B cell (primary cell): Measurements from ENCODE around the gene MS4A1. TPM values are rescaled to one million over a fixed set of nuclear protein-coding genes. Genes with fewer than 3 reads are reported as not detected.

ENCODE experiments used
- ATAC-seq: fragments of 200-7000 bp; cut with Tn5 transposase; one replicate; pipeline ENCODE4 v1.10.0; 2021; ENCODE audit warnings: low read depth, mild to moderate bottlenecking, moderate number of reproducible peaks, moderate library complexity
- CTCF ChIA-PET: fragments of 350-600 bp; sonication (Branson Sonifier 250); formaldehyde crosslinking; loops from one replicate; lab custom pipeline; 2021; ENCODE audit warnings: antibody characterized with exemption, inconsistent platforms; lab: Charles Lee
- POLR2A ChIA-PET: fragments of 350-600 bp; sonication (Branson Sonifier 250); formaldehyde crosslinking; loops from one replicate; lab custom pipeline; 2021; ENCODE audit warnings: antibody characterized with exemption; lab: Charles Lee
- DNase-seq: peaks from one replicate; pipeline ENCODE4 v3.0.0; 2013
- H2AFZ ChIP-seq: 2 replicates; pipeline ENCODE4 v1.6.1; 2012; ENCODE audit warnings: mild to moderate bottlenecking, low read depth, low read length; ENCODE audit not compliant: insufficient read depth, poor library complexity, severe bottlenecking
- H3K27ac ChIP-seq, 2 donors: 1 replicate in 1 of 2; 2 replicates in 1 of 2; pipeline ENCODE4 v1.5.1; 2012 to 2013; ENCODE audit warnings: low read length in 2 of 2, mild to moderate bottlenecking in 2 of 2, moderate library complexity in 1 of 2
- H3K27me3 ChIP-seq, 4 experiments: fragments of 200-600 bp in 1 of 4; sonication (generic) in 1 of 4; replicated peaks in 1 of 4; 1 replicate in 2 of 4; 2 replicates in 2 of 4; pipeline versions ENCODE4 v1.6.1 to v1.7.0; 2013 to 2016; ENCODE audit warnings: low read length in 3 of 4, mild to moderate bottlenecking in 2 of 4, mixed read lengths in 1 of 4, moderate library complexity in 1 of 4; ENCODE audit not compliant: insufficient read depth in 4 of 4, control insufficient read depth in 3 of 4; ENCODE audit errors: control extremely low read depth in 1 of 4
- H3K36me3 ChIP-seq, 2 experiments: replicated peaks in 1 of 2; 1 replicate in 1 of 2; 2 replicates in 1 of 2; pipeline versions ENCODE4 v1.6.1 to v1.7.1; 2013; ENCODE audit warnings: low read length in 1 of 2; ENCODE audit not compliant: insufficient read depth in 2 of 2, control insufficient read depth in 1 of 2; ENCODE audit errors: control extremely low read depth in 1 of 2, extremely low read depth in 1 of 2
- H3K4me1 ChIP-seq, 2 donors: fragments of 200-600 bp in 1 of 2; sonication (generic) in 1 of 2; 1 replicate in 1 of 2; 2 replicates in 1 of 2; pipeline versions ENCODE4 v1.5.1 to v1.6.1; 2013 to 2017; ENCODE audit warnings: low read length in 2 of 2; ENCODE audit not compliant: control insufficient read depth in 2 of 2, insufficient read depth in 2 of 2
- H3K4me2 ChIP-seq: replicated peaks from 2 replicates; pipeline ENCODE3; 2012; ENCODE audit warnings: mild to moderate bottlenecking, low read depth, low read length; ENCODE audit not compliant: poor library complexity, severe bottlenecking
- H3K4me3 ChIP-seq, 5 experiments: fragments of 200-600 bp in 1 of 5; sonication (generic) in 1 of 5; 1 replicate in 3 of 5; 2 replicates in 2 of 5; pipeline versions ENCODE4 v1.5.1 to v1.7.0; 2011 to 2016; ENCODE audit warnings: low read length in 4 of 5, mild to moderate bottlenecking in 4 of 5, low read depth in 2 of 5, control low read depth in 1 of 5, moderate library complexity in 1 of 5; ENCODE audit not compliant: insufficient read depth in 1 of 5; ENCODE audit errors: control extremely low read depth in 1 of 5, extremely low read depth in 1 of 5
- H3K79me2 ChIP-seq: fragments of 200-600 bp; sonication (generic); one replicate; pipeline ENCODE4 v1.6.0; 2016; ENCODE audit warnings: low read length; ENCODE audit not compliant: control insufficient read depth, insufficient read depth
- H3K9ac ChIP-seq: fragments of 200-600 bp; sonication (generic); 2 replicates; pipeline ENCODE4 v1.6.1; 2017; ENCODE audit warnings: mild to moderate bottlenecking, low read length, moderate library complexity
- H3K9me3 ChIP-seq, 3 donors: one replicate each; pipeline versions ENCODE4 v1.6.1 to v1.7.1; 2013; ENCODE audit warnings: low read length in 2 of 3; ENCODE audit not compliant: control insufficient read depth in 2 of 3, insufficient read depth in 1 of 3; ENCODE audit errors: control extremely low read depth in 1 of 3
- H4K20me1 ChIP-seq: 2 replicates; pipeline ENCODE4 v1.6.0; 2012; ENCODE audit warnings: mild to moderate bottlenecking, low read length; ENCODE audit not compliant: insufficient read depth, control insufficient read depth, poor library complexity, severe bottlenecking
- H3K27ac Mint-ChIP-seq: one replicate; pipeline ENCODE4 v1.8.0; 2021; ENCODE audit warnings: mixed read lengths
- H3K27me3 Mint-ChIP-seq: one replicate; pipeline ENCODE4 v1.8.0; 2021; ENCODE audit warnings: mixed read lengths
- H3K4me1 Mint-ChIP-seq: one replicate; pipeline ENCODE4 v1.8.0; 2021; ENCODE audit warnings: mixed read lengths
- H3K4me3 Mint-ChIP-seq: one replicate; pipeline ENCODE4 v1.8.0; 2021; ENCODE audit warnings: mixed read lengths
- H3K9me3 Mint-ChIP-seq: one replicate; pipeline ENCODE4 v1.8.0; 2022; ENCODE audit warnings: mixed read lengths; ENCODE audit not compliant: insufficient read depth
- CTCF ChIP-seq: fragments of 200-600 bp; IDR thresholded peaks from one replicate; pipeline ENCODE4 v1.8.0; 2022; ENCODE audit warnings: antibody characterized with exemption, mild to moderate bottlenecking
- EZH2 ChIP-seq: IDR thresholded peaks from 2 replicates; pipeline ENCODE4 v1.6.1; 2012; ENCODE audit warnings: borderline replicate concordance, low read depth, mild to moderate bottlenecking, moderate library complexity, low read length; ENCODE audit not compliant: insufficient read depth, poor library complexity, severe bottlenecking
- WGBS: methylation state at CpG from one replicate; pipeline ENCODE4 v1.1.5; 2013; ENCODE audit warnings: missing lambda C conversion rate; ENCODE audit not compliant: insufficient coverage; 5-methylcytosine and 5-hydroxymethylcytosine counted together
- intact Hi-C: fragments of 100-400 bp; cut with micrococcal nuclease; formaldehyde crosslinking; loops from one replicate; pipeline ENCODE4 v1.10.0; 2022
- polyA plus RNA-seq: library from polyadenylated mRNA; depleted of rRNA; stranded (reverse); fragments of >200 nt; gene quantifications from 2 replicates; pipeline ENCODE4 v1.2.3, GENCODE V29; 2012
- total RNA-seq, 2 donors: library from RNA; stranded (reverse); fragments of 120-200 nt in 1 of 2; gene quantifications; 1 replicate in 1 of 2; 2 replicates in 1 of 2; pipeline versions ENCODE4 v1.2.3 to v1.2.4, GENCODE V29; 2013 to 2022

MS4A1 gene
- total and polyA plus RNA-seq, 2 donors (not counting 1 experiment from before 2014, with no cell fraction given), result 1,202 to 5,160 TPM

DNA sequence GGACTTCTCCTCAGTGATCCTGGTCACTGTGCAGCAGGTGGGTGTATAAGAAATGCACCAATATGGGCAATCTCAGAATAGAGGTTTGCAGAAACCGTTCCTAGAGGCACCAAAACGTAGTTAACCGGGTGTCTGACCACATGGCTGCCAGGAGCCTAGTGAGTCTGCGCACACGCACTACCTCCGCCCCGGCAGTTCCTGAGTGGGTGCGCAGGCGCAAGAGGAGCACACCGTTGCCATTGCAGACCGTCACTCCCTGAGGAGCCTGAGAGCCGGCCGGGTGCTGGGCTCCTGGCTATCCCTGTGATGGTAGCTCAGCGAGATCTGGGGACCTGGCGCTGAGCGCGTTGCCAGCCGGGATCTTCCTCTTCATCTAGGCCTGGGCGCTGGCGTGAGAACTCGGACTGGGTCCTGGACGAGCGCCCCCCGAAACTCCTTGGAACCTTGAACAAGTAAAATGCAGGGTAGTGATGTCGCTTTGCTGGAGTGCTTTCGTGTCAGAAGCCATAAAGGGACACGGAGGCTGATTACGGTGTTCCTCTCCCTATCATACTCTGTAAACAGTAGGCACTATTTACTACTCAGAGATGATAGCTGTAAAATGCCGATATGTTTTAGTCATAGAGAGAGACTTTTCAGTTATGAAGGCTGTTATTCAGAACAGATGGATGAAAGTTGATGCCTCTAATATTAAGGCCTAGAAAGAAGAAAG lies 59.7 kb downstream of the MS4A1 start, which contains the start of gene MS4A13:
Gene MS4A13 (plus strand): TSS at position 249 of the 712 bp plus-strand sequence. CDS start 2,692 bp downstream, outside the sequence.
- Mint-ChIP-seq H3K27me3 (peaks cover 17% of the 10 kb centered on the region), H3K4me1 (peaks cover 11% of the 10 kb centered on the region), H3K4me3 (no peak within 1 kb of the TSS), H3K27ac (no peak within 1 kb of the TSS), H3K9me3 (no peaks in the 10 kb centered on the region)
- DNase-seq (no peak), ATAC-seq (no peak)
- no peak for TF ChIP-seq CTCF
- TF ChIP-seq EZH2, result no peak
- no peak within 1 kb of the TSS for H3K9ac ChIP-seq
- no peak within 1 kb of the TSS for H3K4me2 ChIP-seq
- no peak within 1 kb of the TSS for H3K4me3 ChIP-seq
- ChIA-PET CTCF (no interaction called here), POLR2A (no interaction called here)
- no peaks in the 10 kb centered on the region for H3K27me3 ChIP-seq
- no peaks in the 10 kb centered on the region for H4K20me1 ChIP-seq
- H3K27ac ChIP-seq, result no peak within 1 kb of the TSS
- intact Hi-C loops, result no loop called here
- 99% methylated on average over 25 of the region's 29 CpGs for WGBS
- H3K36me3 ChIP-seq, result no peaks in the 10 kb centered on the region
- H3K4me1 ChIP-seq, result peaks cover 8 to 12% of the 10 kb centered on the region in 2 donors
- H3K9me3 ChIP-seq, result no peaks in the 10 kb centered on the region
- no peak within 1 kb of the TSS for H2AFZ ChIP-seq
- no peaks in the 10 kb centered on the region for H3K79me2 ChIP-seq

Other genes with a start within 250 kb of the MS4A1 start
- gene MS4A4E, start 212.7 kb upstream of the MS4A1 start, total RNA-seq, result 0.42 TPM in 1 of 2 replicates, not detected in the other
- 0.27 and 1.0 TPM in 2 replicates for gene MS4A4E, start 212.7 kb upstream of the MS4A1 start, polyA plus RNA-seq
- gene MS4A4A, start 175.2 kb upstream of the MS4A1 start, total RNA-seq, result 0.51 and 0.99 TPM in 2 replicates
- 0.45 and 0.72 TPM in 2 replicates for gene MS4A4A, start 175.2 kb upstream of the MS4A1 start, polyA plus RNA-seq
- not detected in 2 replicates for gene MS4A6E, start 128.6 kb upstream of the MS4A1 start, total RNA-seq
- gene MS4A6E, start 128.6 kb upstream of the MS4A1 start, polyA plus RNA-seq, result not detected in 2 replicates
- gene MS4A7, start 77.3 kb upstream of the MS4A1 start, total RNA-seq, result 27.2 and 29.1 TPM in 2 replicates
- gene MS4A7, start 77.3 kb upstream of the MS4A1 start, polyA plus RNA-seq, result 10.6 and 16.8 TPM in 2 replicates
- 3.4 and 4.9 TPM in 2 replicates for gene MS4A14, start 59.4 kb upstream of the MS4A1 start, total RNA-seq
- 2.7 and 5.4 TPM in 2 replicates for gene MS4A14, start 59.4 kb upstream of the MS4A1 start, polyA plus RNA-seq
- gene MS4A5, start 26.3 kb upstream of the MS4A1 start, total RNA-seq, result not detected in 2 replicates
- not detected in 2 replicates for gene MS4A5, start 26.3 kb upstream of the MS4A1 start, polyA plus RNA-seq
- gene MS4A12, start 36.9 kb downstream of the MS4A1 start, total RNA-seq, result not detected in 2 replicates
- not detected in 2 replicates for gene MS4A12, start 36.9 kb downstream of the MS4A1 start, polyA plus RNA-seq
- gene MS4A13, start 59.5 kb downstream of the MS4A1 start, total RNA-seq, result not detected in 2 replicates
- gene MS4A13, start 59.5 kb downstream of the MS4A1 start, polyA plus RNA-seq, result not detected in 2 replicates
- gene MS4A8, start 243.8 kb downstream of the MS4A1 start, total RNA-seq, result not detected in 2 replicates
- not detected in 2 replicates for gene MS4A8, start 243.8 kb downstream of the MS4A1 start, polyA plus RNA-seq